Testis (tissue), 3 donors: Measurements from ENCODE around the gene NPAS2. TPM values are rescaled to one million over a fixed set of nuclear protein-coding genes. Genes with fewer than 3 reads are reported as not detected.

ENCODE experiments used
- DNase-seq: peaks from one replicate; pipeline ENCODE4 v3.0.0-alpha.2; 2019
- H3K27ac ChIP-seq, 2 donors: fragments of 200-600 bp; sonication (generic); one replicate each; pipeline ENCODE4 v1.5.1; 2019
- H3K27me3 ChIP-seq: fragments of 200-600 bp; sonication (generic); one replicate; pipeline ENCODE4 v1.5.1; 2019
- H3K36me3 ChIP-seq: fragments of 200-600 bp; sonication (generic); one replicate; pipeline ENCODE4 v1.5.1; 2017; ENCODE audit warnings: low read depth; ENCODE audit errors: missing control alignments
- H3K4me1 ChIP-seq: fragments of 200-600 bp; sonication (generic); one replicate; pipeline ENCODE4 v1.5.1; 2019
- H3K4me3 ChIP-seq, 2 donors: fragments of 200-600 bp; sonication (generic); one replicate each; pipeline ENCODE4 v1.5.1; 2017 to 2019
- H3K9me3 ChIP-seq: fragments of 200-600 bp; sonication (generic); one replicate; pipeline ENCODE4 v1.5.1; 2017
- POLR2A ChIP-seq: fragments of 450-650 bp; IDR thresholded peaks from one replicate; pipeline ENCODE4 v1.6.1; 2017; ENCODE audit warnings: antibody characterized with exemption, mild to moderate bottlenecking, moderate library complexity
- WGBS, 2 donors: methylation state at CpG; one replicate each; pipeline ENCODE4 v1.1.5; 2018; 5-methylcytosine and 5-hydroxymethylcytosine counted together
- intact Hi-C: fragments of 100-400 bp; cut with DNase I; formaldehyde crosslinking; loops from one replicate; pipeline ENCODE4 v1.15.1; 2023; ENCODE audit warnings: low total_unique reads
- polyA plus RNA-seq: library from polyadenylated mRNA; stranded (reverse); fragments of 350-450 nt; fragmentation: Illumina TruSeq; extraction: RNeasy Lipid Tissue Mini Kit (QIAGEN cat#74804); gene quantifications from one replicate; pipeline ENCODE4 v1.2.3, GENCODE V29; 2014; ENCODE audit warnings: low read depth, low replicate concordance; ENCODE audit not compliant: insufficient read depth
- total RNA-seq, 2 donors: library from RNA; depleted of rRNA; stranded (reverse); fragments of >200 nt; gene quantifications; one replicate each; pipeline ENCODE4 v1.2.3, GENCODE V29; 2016
- TF ChIP-seq, protein P1 (sequence below), 3 experiments: fragments of 450-650 bp in 2 of 3; fragments of 200-600 bp in 1 of 3; sonication (generic) in 1 of 3; IDR thresholded peaks; one replicate each; pipeline ENCODE4 v1.5.1; 2016 to 2019; ENCODE audit warnings: antibody characterized with exemption in 3 of 3, mild to moderate bottlenecking in 2 of 3, moderate library complexity in 1 of 3

The NPAS2 gene
- total and polyA plus RNA-seq, 3 donors from 2014 or later = 20.4 to 64.2 (median 46.7) TPM

DNA sequence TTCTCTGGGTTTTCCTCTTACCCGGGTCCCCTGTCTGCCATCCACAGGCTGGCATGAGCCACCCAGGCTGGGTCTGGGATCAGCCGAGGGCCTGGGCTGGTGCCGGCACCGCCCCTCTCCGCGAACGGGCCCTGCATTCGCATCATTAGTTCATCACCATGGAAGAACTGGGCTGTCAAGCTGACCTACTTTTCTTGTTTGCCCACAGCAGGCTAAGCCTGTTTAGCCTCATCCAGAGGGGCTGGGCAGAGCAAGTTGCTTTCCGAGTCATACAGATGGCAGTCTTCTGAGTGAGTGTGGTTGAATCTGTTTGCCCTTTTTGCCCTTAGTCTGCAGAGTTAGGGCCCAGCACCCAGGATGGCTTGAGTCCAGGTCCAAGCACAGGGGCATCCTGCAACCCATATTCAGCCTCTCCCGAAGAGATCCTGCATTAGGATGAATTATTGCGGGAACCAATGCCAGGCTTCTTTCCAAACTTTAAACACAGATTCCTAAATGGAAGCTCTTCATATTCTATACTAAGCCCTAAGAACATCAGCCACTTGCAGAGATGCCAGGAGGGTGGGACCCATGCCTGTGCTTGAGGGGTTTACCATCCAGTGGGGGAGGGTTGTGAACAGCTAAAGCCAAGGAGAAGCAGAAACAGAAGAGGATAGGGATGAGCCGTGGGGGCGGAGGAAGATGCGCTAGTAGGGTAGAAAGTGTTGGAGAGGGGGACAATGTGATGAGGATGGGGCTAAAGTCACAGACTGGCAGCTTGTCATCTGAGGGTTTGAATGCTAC lies 68.0 kb downstream of the NPAS2 start:
- TF ChIP-seq, protein P1, sequence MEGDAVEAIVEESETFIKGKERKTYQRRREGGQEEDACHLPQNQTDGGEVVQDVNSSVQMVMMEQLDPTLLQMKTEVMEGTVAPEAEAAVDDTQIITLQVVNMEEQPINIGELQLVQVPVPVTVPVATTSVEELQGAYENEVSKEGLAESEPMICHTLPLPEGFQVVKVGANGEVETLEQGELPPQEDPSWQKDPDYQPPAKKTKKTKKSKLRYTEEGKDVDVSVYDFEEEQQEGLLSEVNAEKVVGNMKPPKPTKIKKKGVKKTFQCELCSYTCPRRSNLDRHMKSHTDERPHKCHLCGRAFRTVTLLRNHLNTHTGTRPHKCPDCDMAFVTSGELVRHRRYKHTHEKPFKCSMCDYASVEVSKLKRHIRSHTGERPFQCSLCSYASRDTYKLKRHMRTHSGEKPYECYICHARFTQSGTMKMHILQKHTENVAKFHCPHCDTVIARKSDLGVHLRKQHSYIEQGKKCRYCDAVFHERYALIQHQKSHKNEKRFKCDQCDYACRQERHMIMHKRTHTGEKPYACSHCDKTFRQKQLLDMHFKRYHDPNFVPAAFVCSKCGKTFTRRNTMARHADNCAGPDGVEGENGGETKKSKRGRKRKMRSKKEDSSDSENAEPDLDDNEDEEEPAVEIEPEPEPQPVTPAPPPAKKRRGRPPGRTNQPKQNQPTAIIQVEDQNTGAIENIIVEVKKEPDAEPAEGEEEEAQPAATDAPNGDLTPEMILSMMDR (IDR thresholded peaks at IDR 0.05) = no peak
- no peak for TF ChIP-seq POLR2A
- peaks cover 8% of the 10 kb centered on the region for H3K4me1 ChIP-seq
- no peaks in the 10 kb centered on the region for H3K36me3 ChIP-seq
- intact Hi-C loops = no loop called here
- 86 to 96% methylated on average over 14 of the region's 14 CpGs for WGBS, 2 donors
- no peaks in the 10 kb centered on the region for H3K9me3 ChIP-seq
- DNase-seq = no peak
- no peak overlapping the region for H3K27ac ChIP-seq
- H3K4me3 ChIP-seq = no peak overlapping the region
- H3K27me3 ChIP-seq = no peaks in the 10 kb centered on the region

DNA sequence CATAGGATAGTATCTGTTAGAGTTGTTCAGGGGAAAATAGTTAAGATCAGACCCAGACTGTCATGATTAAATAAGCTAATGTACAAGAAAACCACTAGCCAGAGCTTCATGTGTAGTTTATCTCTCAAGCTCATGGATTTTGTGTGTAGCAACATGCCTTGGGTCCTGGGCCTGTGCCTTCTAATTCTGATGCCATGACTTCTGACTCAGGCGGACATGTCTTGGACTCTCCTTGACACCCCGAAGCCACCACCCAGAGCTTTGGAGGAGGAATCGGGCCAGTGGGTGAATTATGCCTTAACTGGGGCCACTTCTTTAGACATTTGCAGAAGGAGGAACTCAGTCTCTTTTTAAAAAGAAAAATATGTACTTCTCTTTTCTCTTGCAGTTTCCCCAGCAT lies 68.7 kb downstream of the NPAS2 start:
- peaks cover 4% of the 10 kb centered on the region for H3K4me1 ChIP-seq
- no peak overlapping the region for H3K27ac ChIP-seq
- H3K27me3 ChIP-seq = no peaks in the 10 kb centered on the region
- no peaks in the 10 kb centered on the region for H3K9me3 ChIP-seq
- no peaks in the 10 kb centered on the region for H3K36me3 ChIP-seq
- intact Hi-C loops = no loop called here
- WGBS, 2 donors = 92 to 94% methylated on average over 3 of the region's 3 CpGs
- H3K4me3 ChIP-seq = no peak overlapping the region
- no peak for DNase-seq
- TF ChIP-seq POLR2A = no peak
- TF ChIP-seq, protein P1 (IDR thresholded peaks at IDR 0.05) = no peak

GRCh38 chr2:100889286-100889685 lies 69.3 kb downstream of the NPAS2 start:
- no peak overlapping the region for H3K4me3 ChIP-seq
- no peaks in the 10 kb centered on the region for H3K4me1 ChIP-seq
- H3K27me3 ChIP-seq = no peaks in the 10 kb centered on the region
- no peak for DNase-seq
- TF ChIP-seq, protein P1 (IDR thresholded peaks at IDR 0.05) = no peak
- no peaks in the 10 kb centered on the region for H3K36me3 ChIP-seq
- no peaks in the 10 kb centered on the region for H3K9me3 ChIP-seq
- H3K27ac ChIP-seq = no peak overlapping the region
- WGBS, 2 donors = 87 to 90% methylated on average over 6 of the region's 6 CpGs
- intact Hi-C loops = no loop called here

DNA sequence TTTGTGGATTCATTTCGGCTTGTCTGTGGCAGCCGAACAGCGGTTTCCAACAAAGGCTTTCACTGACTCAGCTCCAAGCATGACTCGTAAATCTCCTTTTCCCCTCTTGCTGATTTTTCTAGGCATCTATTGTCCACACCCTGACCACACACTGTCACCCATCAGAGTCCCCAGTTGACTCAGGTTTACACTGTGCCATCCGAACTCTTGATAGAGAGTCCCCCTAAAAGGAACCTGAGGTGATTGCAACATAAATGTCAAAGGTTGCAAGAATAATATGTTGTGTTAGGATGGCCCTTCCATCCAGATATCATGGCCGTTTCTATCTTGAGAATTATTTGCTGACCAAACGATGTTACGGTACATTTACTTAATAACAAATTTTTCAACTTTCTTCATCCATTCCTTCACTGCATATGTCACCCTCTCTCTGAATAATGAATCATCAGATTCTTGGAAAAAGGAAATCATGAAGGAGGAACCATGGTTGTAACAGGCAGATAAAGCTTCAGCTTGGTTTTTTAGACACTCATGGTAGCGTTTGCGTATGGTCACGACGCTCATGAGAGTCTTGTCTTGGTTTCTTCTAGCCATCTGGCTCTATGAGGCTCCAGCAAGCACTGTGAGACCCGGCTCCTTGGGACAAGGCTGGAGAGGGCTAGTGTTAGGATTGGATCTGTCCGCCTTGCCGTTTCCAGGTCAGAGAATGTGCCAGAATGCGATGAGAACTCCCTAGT lies 72.1 kb downstream of the NPAS2 start:
- Histone ChIP-seq H3K27me3 (no peaks in the 10 kb centered on the region), H3K27ac (no peak overlapping the region), H3K4me1 (peaks cover 9% of the 10 kb centered on the region), H3K9me3 (no peaks in the 10 kb centered on the region), H3K36me3 (no peaks in the 10 kb centered on the region), H3K4me3 (no peak overlapping the region)
- no peak for TF ChIP-seq POLR2A
- 89 to 91% methylated on average over 16 of the region's 16 CpGs for WGBS, 2 donors
- no peak for DNase-seq
- intact Hi-C loops = no loop called here

GRCh38 chr2:100893392-100894104 lies 73.6 kb downstream of the NPAS2 start:
- no peak for DNase-seq
- Histone ChIP-seq H3K4me3 (no peak overlapping the region), H3K27me3 (no peaks in the 10 kb centered on the region), H3K4me1 (peaks cover 13% of the 10 kb centered on the region), H3K9me3 (no peaks in the 10 kb centered on the region), H3K36me3 (no peaks in the 10 kb centered on the region), H3K27ac (no peak overlapping the region)
- 85 to 94% methylated on average over 6 of the region's 6 CpGs for WGBS, 2 donors
- intact Hi-C loops = no loop called here
- TF ChIP-seq POLR2A = no peak
- TF ChIP-seq, protein P1 (IDR thresholded peaks at IDR 0.05) = no peak
